NCI-H524 treated with DMSO at 0.1 percent for 48 hours (cell line): ENCODE results near the gene NUP210.

ENCODE experiments used
- DNase-seq: peaks from one replicate; lab custom pipeline; 2025; lab: John Stamatoyannopoulos, UW

Gene NUP210

DNA sequence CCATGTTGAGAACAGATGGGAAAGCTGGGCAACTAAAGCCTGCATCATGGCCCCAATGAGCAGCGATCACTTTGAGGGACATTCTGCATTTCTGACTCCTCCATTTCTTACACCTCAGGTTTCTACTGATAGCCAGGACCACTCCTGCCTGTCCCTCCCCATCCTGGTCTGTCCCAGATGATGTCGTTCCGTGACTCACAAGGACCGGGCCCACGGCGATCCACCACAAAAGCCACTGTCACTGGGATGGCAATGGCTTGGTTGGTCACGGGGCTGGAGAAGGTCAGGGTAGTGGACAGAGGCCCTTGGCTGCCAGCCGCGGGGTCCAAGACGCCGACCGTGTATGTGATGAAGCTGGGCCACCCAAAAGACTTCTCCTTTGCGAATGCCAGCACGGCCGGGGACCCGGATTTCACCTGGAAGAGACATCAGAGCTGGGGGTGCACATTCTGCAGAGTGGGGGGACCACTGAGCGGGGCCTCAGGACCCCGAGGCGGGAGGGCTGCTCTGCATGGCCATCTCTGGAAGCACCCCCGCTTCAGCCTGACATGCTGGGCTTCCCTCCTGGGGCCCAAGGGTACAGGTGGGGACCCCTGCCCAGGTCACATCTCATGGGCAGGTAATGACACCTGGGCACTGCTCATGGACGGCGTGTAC is 100.4 kb downstream of the NUP210 start:
- DNase-seq, result no peak

DNA sequence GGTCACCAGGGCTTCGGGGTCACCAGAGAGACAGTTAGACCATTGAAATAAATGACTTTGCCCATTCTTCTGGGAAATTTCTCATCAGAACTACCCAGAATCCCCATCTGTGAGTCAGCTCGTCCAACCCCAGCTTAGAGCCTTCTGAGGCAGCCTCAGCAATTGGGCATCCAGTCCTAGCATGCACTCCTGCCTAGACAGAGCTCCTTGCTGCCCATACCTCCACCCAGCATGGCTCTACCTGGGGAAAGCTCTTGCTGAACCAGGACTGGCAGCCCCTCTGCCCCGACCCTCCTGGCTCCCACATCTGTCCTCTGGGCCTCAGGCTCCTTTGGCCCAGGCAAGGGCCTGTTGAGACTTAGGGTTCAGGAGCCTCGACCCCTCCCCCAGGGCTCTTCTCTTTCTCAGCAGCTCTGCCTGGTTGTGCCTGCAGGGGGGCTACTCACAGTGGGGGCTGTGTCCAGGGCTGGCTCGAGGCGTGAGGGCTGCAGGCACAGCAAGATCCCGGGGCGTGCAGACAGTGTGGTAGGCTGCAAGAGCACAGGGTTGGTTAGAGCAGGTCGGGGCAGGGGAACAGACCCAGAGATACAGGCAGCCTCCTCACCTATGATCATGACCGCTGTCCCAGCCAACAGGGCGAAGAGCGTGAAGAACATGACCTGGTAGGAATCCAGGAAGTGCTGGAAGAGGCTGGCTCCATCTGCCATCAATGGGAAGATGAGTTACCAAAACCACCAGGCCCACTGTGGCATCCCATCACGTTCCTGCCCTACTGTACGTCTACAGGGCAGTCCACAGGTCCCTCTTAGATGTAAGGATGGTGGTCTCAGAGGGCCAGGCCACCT is 101.3 kb downstream of the NUP210 start:
- DNase-seq, result no peak

DNA sequence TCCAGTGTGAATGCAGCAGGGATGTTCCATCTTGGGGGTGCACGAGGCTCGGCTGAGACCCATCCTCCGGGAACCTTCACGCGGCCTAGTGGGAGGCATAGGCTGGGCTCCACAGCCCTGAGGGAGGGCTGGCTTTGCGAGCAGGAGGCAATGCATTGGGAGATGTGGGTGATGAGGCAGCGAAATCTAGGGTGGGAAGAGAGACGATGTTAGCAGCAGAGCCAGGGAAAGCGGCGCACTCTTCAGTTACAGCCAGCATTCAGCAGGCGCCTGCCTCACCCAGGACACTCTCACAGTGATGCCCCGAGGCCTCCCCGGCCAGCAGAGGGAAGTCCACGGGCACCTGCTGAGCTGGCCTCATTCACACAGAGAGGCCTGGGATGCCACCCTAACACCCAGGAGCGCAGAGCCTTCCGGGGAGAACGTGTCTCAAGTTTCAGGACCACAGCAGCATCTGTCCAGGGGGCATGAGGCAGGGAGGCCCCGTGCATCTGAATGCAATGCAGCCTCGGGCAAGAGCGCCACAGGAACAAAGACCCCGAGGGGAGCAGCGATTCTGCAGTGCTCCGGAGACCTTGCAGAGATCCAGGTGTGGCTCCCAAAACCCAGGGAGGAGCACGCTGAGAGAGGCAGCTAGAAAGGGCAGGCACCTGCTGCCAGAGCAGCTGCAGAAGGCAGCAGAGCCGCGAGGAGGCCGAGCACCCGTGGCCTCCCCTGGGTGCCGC is 102.4 kb downstream of the NUP210 start:
- DNase-seq, result no peak

DNA sequence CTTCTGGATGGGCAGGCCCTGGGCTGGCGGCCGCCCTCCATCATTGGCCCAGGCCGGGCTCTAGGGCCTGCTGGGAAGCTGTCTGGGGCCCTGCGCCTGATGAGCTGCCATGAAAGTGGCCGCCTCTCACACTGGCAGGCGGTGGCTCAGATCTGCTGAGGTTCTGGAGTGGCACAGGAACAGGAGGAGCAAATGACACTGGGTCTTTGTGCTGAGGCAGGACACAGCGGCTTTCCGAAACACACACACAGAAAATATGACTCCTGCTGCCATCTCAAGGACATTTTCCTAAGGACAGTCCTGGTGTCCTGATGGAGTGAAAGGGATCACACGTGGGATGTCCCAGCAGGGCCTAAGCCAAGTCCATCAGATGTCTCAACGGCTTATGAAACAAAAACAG is 103.5 kb downstream of the NUP210 start:
- DNase-seq, result no peak

DNA sequence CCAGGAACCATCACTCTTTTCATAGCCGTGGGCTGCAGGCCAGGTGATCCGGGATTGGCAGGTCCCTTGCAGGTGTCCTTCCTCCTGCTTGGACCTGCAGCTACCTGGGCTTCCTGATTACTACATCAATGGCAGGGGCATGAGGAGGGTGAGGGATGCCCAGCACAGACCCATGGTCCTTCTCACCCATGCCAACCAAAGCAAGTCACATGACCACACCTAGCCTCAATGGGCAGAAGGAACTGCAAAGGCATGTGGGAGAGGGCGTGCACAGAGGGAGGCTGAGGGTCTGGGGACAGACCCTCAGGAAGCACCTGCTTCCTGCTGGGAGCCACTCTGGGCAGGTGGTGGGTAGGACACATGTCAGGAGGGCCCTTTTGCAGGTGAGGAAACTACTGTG is 105.2 kb downstream of the NUP210 start:
- DNase-seq, result no peak

DNA sequence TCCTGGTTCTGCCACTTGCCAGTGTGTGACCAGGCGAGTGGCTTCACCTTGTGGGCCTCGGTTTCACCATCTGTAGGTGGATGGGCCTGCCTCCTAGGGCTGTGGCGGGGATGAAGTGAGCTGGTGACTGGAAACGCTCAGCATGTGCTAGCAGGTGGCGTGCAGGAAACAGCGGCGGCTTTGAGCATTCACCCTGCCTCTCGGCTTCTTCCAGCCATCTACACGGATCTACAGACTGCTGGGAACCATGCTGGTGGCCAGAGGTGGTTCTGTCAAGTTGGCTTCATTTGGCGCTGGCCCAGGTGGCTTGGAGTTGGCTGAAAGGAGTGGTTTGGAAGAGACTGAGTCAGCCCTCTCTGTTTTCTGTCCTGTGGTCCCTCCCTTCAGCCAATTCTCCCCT is 106.3 kb downstream of the NUP210 start:
- no peak for DNase-seq

DNA sequence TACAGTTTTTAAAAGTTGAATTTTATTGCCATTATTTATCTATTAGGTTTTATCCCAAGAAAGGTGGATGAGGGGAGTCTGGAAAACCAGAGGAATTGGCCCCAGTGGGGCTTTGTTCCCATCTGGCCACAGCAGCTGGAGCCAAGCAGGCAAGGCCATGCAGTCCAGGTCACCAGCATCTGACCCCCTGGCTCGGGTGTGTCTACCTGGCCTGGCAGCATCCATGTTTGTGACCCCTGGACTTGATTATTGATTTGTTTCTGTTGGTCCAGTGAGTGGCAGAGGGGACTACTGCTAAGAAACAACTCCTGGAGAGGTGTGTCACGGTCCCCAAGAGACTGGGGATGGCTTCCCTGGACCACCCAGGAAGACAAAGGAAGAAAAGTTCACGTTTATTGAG is 111.1 kb downstream of the NUP210 start:
- DNase-seq, result no peak

DNA sequence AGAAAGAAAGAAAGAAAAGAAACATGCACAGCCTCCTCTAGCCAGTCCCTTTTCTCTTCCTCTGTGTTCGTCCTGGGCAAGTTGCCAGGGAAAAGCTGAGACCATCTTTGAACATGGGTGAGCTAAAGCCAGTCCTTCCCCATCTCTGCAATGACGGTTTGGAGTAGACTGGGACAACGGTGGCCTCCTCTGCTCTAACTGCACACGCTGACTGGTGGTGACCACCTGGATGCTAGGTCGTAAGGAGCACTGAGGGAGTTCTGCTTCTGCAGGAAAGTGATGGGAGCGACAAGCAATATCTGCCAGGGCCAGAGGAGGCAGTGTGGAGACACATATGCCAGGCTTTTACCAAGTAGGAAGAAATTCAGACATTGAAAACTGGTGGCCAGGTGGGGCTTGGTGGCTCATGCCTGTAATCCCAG is 111.7 kb downstream of the NUP210 start:
- DNase-seq, result no peak

DNA sequence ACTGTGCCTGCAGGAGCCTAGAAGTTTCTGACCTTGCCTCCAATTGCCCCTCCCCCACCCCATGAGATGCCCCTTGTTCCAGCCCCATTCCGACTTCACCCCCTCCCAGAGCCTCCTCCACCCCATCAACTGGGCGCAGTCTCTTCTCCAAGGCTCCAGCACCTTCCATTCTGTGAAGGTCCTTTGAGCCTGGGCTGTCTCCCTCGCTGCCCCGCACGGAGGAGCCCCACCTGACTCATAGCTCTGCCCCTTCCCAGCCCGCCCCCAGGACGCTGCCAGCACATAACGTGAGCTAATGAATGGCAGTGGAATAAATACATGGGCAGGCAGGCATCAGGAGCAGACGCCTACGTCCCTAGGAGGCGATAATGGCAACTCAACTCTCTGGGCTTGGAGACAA is 113.1 kb downstream of the NUP210 start:
- DNase-seq, result no peak

DNA sequence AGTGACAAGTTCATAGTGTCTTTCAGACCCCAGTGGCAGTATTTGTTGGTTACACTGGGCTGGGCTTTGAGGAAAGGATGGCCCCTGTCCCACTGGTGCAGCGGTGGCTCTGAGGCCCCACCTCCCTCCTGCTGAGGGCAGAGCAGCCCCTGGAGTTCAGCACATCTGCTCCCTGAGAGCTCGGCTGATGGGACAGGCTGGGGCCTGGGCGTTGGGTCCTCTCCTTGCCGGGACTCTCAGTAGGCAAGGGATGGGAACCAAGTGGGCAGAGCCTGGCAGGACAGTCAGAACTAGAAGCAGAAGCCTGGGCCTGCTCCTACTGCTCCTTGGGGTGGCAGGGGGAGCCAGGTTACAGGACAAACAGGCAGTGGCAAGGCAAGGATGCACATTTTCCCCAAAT is 114.5 kb downstream of the NUP210 start:
- no peak for DNase-seq

DNA sequence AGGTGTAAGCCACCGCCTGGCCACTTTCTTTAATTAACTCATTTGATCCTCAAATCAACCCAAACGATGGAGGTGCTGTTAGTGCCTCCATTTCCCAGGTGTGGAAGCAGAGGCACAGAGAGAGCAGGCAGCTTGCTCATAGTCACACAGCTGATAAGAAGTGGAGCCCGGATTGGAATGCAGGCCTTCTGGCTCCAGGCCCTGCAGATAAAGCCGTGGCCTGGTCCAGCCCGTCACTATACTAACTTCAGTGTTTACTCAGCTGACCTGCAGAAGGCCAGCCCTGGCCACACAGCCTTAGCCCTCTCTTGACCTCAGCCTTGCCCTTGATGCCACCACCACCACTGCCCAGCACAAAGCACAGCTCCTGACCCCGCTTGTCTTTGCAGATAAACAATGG is 116.7 kb downstream of the NUP210 start:
- no peak for DNase-seq

DNA sequence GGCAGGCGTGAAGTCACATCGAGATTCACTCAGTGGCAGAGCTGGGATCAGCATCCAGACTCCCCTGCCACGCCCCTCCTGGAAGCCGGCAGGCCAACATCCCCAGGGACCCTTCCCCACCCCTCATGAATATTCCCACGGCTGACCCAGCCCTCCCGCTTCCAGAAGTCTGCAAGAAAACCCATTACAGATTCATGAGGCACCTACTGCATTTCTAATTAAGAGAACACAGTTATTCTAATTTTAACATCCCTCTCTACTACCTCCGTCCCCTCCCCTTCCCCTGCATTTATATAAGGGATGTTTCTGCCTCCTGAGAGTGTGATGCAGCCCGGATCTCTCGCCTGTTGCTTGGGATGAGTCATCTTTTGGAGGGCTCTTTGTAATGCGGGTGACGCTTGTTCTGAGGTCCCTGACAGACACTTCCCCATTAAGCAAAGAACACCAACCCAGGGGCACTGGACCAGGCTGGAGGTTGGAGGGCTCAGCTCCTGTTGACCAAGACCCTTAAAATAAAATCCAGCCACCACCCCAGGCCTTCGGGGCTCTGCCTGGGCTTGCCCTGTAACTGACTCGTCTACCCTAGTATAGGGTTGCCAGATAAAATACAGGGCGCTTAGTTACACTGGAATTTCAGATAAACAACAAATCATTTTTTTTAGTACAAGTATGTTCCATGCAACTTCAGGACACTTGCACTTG is 118.7 kb downstream of the NUP210 start:
- DNase-seq, result no peak

DNA sequence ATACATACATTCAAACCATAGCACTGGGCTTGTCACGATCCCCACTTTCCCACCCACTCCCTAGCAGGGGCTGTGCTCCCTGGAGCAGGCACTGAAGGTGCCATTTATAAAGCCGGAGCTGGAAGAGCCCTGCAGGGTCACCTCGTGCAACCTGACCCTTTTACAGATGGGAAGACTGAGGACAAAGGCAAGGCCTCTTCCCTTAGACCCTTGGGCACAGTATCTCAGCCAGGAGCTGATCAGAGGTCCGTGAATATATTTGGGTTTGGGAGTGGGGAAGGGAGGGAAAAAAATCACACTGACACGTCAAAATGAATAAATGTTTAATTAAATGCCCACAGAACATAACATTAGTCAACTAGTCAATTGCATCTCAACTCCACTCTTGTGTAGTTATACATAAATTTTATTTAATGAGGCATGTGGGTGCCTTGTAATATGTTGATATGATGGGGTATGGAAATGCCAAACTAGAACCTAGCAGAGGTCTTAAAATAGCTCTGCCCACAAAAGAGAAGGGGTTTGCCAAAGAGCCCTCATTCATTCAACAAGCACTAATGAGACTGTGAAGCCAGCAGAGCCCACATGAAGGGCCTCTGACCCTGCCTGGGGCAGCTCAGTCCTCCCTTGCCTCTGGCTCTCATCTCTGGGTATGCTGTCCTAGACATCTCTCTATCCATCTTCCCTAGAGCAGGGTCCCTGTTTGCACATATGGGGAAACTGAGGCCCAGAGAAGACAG is 119.4 kb downstream of the NUP210 start:
- no peak for DNase-seq

DNA sequence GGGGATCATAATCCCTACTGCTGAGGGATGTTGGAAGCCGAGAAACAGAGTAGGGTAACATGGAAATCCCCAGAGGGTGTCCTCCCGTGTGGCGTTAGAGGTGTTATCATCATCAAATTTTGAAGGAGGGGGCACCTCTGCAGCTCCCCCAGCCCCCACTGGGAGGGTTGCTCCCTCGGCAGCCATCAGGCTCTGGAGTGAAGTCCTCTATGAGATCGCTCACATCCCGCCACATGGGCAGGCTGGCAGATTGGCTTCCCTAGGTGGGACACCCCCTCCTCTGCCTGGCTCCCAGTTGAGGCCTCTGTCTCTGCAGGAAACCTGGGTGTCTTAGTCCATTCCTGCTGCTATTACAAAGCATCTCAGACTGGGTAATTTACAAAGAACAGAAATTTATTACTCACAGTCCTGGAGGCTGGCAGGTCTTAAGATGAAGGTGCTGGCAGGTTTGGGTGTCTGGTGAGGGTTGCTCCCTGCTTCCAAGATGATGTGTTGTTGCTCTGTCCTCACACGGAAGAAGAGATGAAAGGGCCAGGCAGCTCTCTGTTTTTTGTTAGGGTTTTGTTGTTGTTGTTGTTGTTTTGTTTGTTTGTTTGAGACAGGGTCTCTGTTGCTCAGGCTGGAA is 120.5 kb downstream of the NUP210 start:
- no peak for DNase-seq

DNA sequence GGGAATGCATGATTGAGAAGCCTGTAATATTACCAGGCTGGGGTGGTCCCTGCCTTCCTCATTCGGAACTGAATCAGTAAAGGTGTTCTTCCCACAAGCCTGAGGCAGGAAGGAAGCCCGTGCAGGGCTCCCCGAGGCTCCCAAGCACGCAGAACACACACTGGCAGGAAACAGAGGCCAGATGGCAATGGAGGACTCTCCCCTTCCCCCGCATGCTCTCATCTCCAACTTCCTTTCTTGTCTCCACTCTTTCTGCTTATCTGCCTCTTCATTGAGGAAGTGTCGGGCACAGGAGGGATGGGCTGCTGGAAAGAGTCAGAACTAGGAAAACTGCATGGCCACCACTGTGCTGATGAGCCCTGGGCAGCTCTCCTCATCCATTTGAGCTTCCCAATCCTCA is 123.5 kb downstream of the NUP210 start:
- no peak for DNase-seq

DNA sequence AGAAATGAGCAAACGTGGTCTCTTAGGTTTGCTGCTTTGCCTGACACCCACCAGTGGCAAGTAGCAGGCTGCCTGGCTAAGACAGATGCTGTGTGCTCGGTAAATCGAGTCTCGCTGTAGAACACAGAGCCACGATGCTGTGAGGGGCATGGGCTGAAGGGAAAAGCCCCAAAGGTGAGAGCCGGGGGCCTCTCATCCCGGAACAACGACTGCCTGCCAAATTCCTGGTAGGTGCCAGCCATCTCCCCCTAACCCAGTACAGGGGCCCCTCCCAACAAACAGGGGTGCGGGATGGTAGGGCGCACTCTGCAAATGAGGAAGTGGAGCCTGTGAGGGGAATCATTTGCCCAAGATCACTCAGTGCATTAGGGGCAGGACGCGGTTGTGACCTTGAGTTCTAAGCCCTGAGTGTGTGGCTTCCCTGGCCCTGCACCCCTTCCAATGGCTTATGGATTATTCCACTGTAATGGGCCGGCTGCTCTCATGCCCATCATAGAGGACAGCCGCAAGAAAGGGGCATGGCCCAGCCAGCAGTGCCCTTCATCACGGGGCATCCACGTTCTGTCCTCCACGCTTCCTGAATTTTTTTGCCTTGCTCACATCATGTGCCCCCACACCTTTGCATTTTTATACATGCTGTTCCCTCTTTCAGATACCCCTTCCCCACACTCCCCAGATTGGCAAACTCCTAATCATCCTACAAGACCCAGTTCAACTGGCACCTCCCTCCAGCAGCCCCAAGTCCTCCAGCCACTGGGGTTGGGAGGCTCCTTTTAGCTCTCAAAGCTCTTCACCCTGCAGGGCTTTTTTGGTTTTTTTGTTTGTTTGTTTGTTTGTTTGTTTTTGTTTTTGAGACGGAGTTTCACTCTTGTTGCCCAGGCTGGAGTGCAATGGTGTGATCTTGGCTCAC is 125.4 kb downstream of the NUP210 start:
- no peak for DNase-seq

DNA sequence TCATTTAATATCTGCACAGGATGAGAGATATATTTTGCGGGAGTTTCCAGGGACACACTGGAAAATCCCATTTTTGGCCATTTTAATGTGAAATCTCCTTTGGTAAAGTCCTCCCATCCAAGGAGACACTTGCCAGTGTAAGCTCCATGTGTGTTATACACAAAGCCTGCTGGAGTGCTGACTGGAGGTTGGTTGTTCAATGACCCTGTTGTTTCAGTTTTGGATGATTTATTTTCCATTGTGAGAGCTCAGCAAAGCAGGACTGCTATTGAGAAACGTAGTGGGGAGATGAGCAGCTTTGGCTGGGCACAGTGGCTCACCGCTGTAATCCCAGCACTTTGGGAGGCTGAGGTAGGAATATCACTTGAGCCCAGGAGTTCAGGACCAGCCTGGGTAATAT is 127.7 kb downstream of the NUP210 start:
- no peak for DNase-seq

DNA sequence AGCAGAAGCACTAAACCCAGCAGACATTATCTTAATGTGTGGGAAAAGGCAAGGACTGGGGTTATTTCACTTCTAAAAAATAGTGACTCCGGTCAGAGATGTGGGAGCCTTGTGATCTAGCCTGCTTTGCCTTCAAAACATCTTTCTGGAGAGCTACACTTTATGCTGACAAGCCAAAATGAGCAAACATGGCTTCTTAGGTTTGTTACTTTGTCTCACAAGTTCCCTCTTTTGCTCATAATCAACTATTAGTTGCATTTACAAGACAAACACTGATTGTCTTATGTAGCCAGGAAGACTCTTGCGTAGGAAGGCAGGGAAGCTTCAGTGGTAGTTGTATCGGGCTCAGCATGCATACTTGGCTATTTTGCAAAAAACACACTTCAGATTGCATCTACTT is 129.2 kb downstream of the NUP210 start:
- no peak for DNase-seq

DNA sequence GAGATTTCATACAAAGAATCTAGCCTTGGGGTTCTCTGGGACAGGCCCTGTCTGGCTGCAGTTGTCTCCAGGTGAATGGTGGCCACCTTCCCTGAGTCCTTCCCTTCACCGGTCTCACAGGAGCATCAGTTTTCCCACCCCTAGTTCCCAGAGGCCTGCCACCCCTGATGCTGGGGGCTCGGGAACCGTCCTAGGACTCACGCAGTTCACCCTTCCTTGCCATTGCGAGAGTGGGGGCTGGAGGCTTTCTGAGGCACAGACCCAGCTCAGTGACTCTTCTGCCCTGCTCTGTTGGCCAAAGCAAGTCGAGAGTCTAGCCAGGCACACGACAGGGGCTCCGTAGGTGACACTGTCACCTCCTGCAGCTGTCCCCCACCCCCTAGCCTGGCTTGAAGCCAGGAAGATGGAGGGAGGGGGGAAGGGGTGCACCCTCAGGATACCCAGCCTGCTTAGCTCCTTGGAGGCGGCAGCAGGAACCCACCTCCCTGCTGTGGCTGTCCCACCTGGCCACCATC is 130.3 kb downstream of the NUP210 start:
- no peak for DNase-seq
